Urinary bladder (tissue), 2 donors: Measurements from ENCODE around the gene TLE2. TPM values are rescaled to one million over a fixed set of nuclear protein-coding genes. Genes with fewer than 3 reads are reported as not detected.

Experiments used
- polyA plus RNA-seq: library from polyadenylated mRNA; stranded (reverse); fragments of 200-250 nt; gene quantifications from one replicate; pipeline ENCODE4 v1.2.3, GENCODE V29; 2013
- total RNA-seq: library from RNA; depleted of rRNA; stranded (reverse); fragments of >200 nt; gene quantifications from one replicate; pipeline ENCODE4 v1.2.3, GENCODE V29; 2014
- donor health status: healthy.

Gene TLE2
- total and polyA plus RNA-seq, 2 donors = 14.1 to 69.9 TPM

Other genes with a start within 250 kb of the TLE2 start
- gene SGTA, start 246.0 kb downstream of the TLE2 start, total RNA-seq = 17.6 TPM
- gene SGTA, start 246.0 kb downstream of the TLE2 start, polyA plus RNA-seq = 65.5 TPM
- gene THOP1, start 243.8 kb downstream of the TLE2 start, total RNA-seq = 29.2 TPM
- gene THOP1, start 243.8 kb downstream of the TLE2 start, polyA plus RNA-seq = 50.4 TPM
- 6.0 TPM for gene ZNF554, start 209.4 kb downstream of the TLE2 start, total RNA-seq
- gene ZNF554, start 209.4 kb downstream of the TLE2 start, polyA plus RNA-seq = 2.5 TPM
- gene ZNF555, start 187.8 kb downstream of the TLE2 start, total RNA-seq = 14.8 TPM
- gene ZNF555, start 187.8 kb downstream of the TLE2 start, polyA plus RNA-seq = 4.4 TPM
- gene ZNF556, start 161.9 kb downstream of the TLE2 start, total RNA-seq = 1.3 TPM
- 0.08 TPM for gene ZNF556, start 161.9 kb downstream of the TLE2 start, polyA plus RNA-seq
- 5.1 TPM for gene ZNF57, start 128.4 kb downstream of the TLE2 start, total RNA-seq
- gene ZNF57, start 128.4 kb downstream of the TLE2 start, polyA plus RNA-seq = 4.4 TPM
- 6.8 TPM for gene ZNF77, start 84.3 kb downstream of the TLE2 start, total RNA-seq
- gene ZNF77, start 84.3 kb downstream of the TLE2 start, polyA plus RNA-seq = 4.3 TPM
- gene TLE6, start 51.7 kb downstream of the TLE2 start, total RNA-seq = 1.4 TPM
- gene TLE6, start 51.7 kb downstream of the TLE2 start, polyA plus RNA-seq = 2.4 TPM
- 65.0 TPM for gene TLE5, start 33.2 kb upstream of the TLE2 start, total RNA-seq
- gene TLE5, start 33.2 kb upstream of the TLE2 start, polyA plus RNA-seq = 725 TPM
- gene GNA11, start 65.1 kb upstream of the TLE2 start, total RNA-seq = 32.1 TPM
- gene GNA11, start 65.1 kb upstream of the TLE2 start, polyA plus RNA-seq = 64.7 TPM
- gene GNA15, start 106.8 kb upstream of the TLE2 start, total RNA-seq = 6.2 TPM
- 9.6 TPM for gene GNA15, start 106.8 kb upstream of the TLE2 start, polyA plus RNA-seq
- gene S1PR4, start 149.5 kb upstream of the TLE2 start, total RNA-seq = 0.74 TPM
- gene S1PR4, start 149.5 kb upstream of the TLE2 start, polyA plus RNA-seq = 3.4 TPM
- gene NCLN, start 156.7 kb upstream of the TLE2 start, total RNA-seq = 10.5 TPM
- 30.5 TPM for gene NCLN, start 156.7 kb upstream of the TLE2 start, polyA plus RNA-seq
- 0.48 TPM for gene CELF5, start 195.4 kb upstream of the TLE2 start, total RNA-seq
- gene CELF5, start 195.4 kb upstream of the TLE2 start, polyA plus RNA-seq = 0.14 TPM